Testis (tissue), 2 donors: Measurements from ENCODE around the gene PPM1M.

Experiments used
- CTCF ChIP-seq, 3 experiments: fragments of 450-650 bp in 2 of 3; fragments of 200-600 bp in 1 of 3; sonication (generic) in 1 of 3; IDR thresholded peaks; one replicate each; pipeline ENCODE4 v1.5.1; 2016 to 2019; ENCODE audit warnings: antibody characterized with exemption in 3 of 3, mild to moderate bottlenecking in 2 of 3, moderate library complexity in 1 of 3
- POLR2A ChIP-seq: fragments of 450-650 bp; IDR thresholded peaks from one replicate; pipeline ENCODE4 v1.6.1; 2017; ENCODE audit warnings: antibody characterized with exemption, mild to moderate bottlenecking, moderate library complexity

GRCh38 chr3:52204337-52205073 is 41.1 kb upstream of the PPM1M start:
- TF ChIP-seq POLR2A (no peak), CTCF (IDR thresholded peaks at IDR 0.05) (no peak)
